GM23248 (cell line): ENCODE results near the gene TRIM2.

Experiments
- EZH2 ChIP-seq: fragments of 200-600 bp; sonication (generic); IDR thresholded peaks from 2 replicates; pipeline ENCODE4 v1.6.1; 2018; ENCODE audit warnings: antibody characterized with exemption, mild to moderate bottlenecking; ENCODE audit not compliant: insufficient read depth, poor library complexity, severe bottlenecking
- EZH2phosphoT487 ChIP-seq: fragments of 200-600 bp; sonication (generic); IDR thresholded peaks from 2 replicates; pipeline ENCODE4 v1.6.1; 2018; ENCODE audit warnings: antibody characterized with exemption, moderate library complexity, mild to moderate bottlenecking, low read depth; ENCODE audit not compliant: insufficient read depth

DNA sequence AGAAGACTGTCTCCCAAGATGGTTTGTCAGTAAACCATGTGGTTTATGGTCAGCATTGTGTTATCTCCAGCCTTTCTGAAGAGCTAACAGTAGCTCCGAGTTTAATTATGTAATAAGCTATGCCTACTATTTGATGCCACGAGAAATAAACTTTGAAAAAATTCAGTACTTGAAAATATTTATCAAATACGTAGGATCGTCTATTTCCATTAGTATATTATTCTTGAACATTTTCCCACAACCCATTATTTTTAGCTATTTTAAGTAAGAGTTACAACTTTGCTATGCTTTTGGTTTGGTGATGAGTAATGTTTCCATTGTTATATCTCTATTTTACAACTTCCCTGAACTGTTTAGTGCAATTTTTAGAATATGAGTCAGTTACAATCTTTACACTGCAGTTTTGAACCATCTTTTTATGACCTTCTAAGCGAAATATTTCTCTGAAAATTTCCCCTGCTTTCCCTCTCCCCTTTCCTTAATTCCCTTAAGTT, 44.5 kb upstream of the TRIM2 start:
- TF ChIP-seq EZH2 (no peak), EZH2phosphoT487 (no peak)
